H1 (cell line): Measurements from ENCODE around the gene FARS2. TPM values are rescaled to one million over a fixed set of nuclear protein-coding genes. Genes with fewer than 3 reads are reported as not detected.

Source experiments
- CTCF ChIA-PET: fragments of 300-600 bp; sonication (Branson Sonifier 250); formaldehyde crosslinking; loops from one replicate; lab custom pipeline; 2021; ENCODE audit not compliant: partially characterized antibody; lab: Charles Lee
- POLR2A ChIA-PET: fragments of 300-600 bp; sonication (Branson Sonifier 250); formaldehyde crosslinking; loops from one replicate; lab custom pipeline; 2021; ENCODE audit warnings: inconsistent platforms; ENCODE audit not compliant: partially characterized antibody; lab: Charles Lee
- DNase-seq, 2 experiments: peaks; one replicate each; pipeline versions ENCODE4 v3.0.0 to v3.0.0-alpha.2; 2010 to 2022; ENCODE audit warnings: low spot score in 2 of 2, low read depth in 1 of 2, mixed read lengths in 1 of 2
- FAIRE-seq: peaks from 2 replicates; lab custom pipeline; 2011; peaks lifted over from hg19 to GRCh38; lab: Jason Lieb, UNC
- H2AFZ ChIP-seq: 2 replicates; pipeline ENCODE4 v1.8.1; 2012; ENCODE audit warnings: low read length, inconsistent platforms
- H2AK5ac ChIP-seq: 2 replicates; pipeline ENCODE4 v1.6.1; 2013; ENCODE audit warnings: low read depth, low read length
- H2BK120ac ChIP-seq: replicated peaks from 2 replicates; pipeline ENCODE3; 2013; ENCODE audit warnings: low read depth, low read length, inconsistent platforms
- H2BK12ac ChIP-seq: 2 replicates; pipeline ENCODE4 v1.6.1; 2013; ENCODE audit warnings: low read depth, low read length
- H2BK15ac ChIP-seq: 2 replicates; pipeline ENCODE4 v1.6.1; 2013; ENCODE audit warnings: low read length
- H2BK20ac ChIP-seq: 2 replicates; pipeline ENCODE4 v1.6.1; 2013; ENCODE audit warnings: low read length
- H2BK5ac ChIP-seq: 2 replicates; pipeline ENCODE4 v1.6.1; 2013; ENCODE audit warnings: low read depth, low read length
- H3K14ac ChIP-seq: 2 replicates; pipeline ENCODE4 v1.6.1; 2013; ENCODE audit warnings: inconsistent platforms; ENCODE audit not compliant: insufficient read length
- H3K18ac ChIP-seq: 2 replicates; pipeline ENCODE4 v1.6.1; 2013; ENCODE audit warnings: low read length; ENCODE audit errors: extremely low read depth
- H3K23ac ChIP-seq: 2 replicates; pipeline ENCODE4 v1.6.1; 2013; ENCODE audit warnings: inconsistent platforms; ENCODE audit not compliant: insufficient read length
- H3K23me2 ChIP-seq: 2 replicates; pipeline ENCODE4 v1.6.1; 2013; ENCODE audit warnings: low read depth, low read length
- H3K27ac ChIP-seq: 2 replicates; pipeline ENCODE4 v1.6.1; 2011; ENCODE audit warnings: low read depth, low read length, inconsistent platforms
- H3K27me3 ChIP-seq, 4 experiments: replicated peaks in 1 of 4; 1 replicate in 1 of 4; 2 replicates in 3 of 4; pipeline versions ENCODE4 v1.6.1 to v1.8.1; 2011 to 2013; ENCODE audit warnings: low read length in 3 of 4, mild to moderate bottlenecking in 3 of 4, inconsistent platforms in 2 of 4, mixed read lengths in 2 of 4, moderate library complexity in 1 of 4; ENCODE audit not compliant: control insufficient read depth in 3 of 4, insufficient read depth in 3 of 4; ENCODE audit errors: extremely low read depth in 1 of 4
- H3K36me3 ChIP-seq, 4 experiments: 2 replicates each; pipeline versions ENCODE4 v1.6.1 to v1.8.1; 2011 to 2013; ENCODE audit warnings: mild to moderate bottlenecking in 4 of 4, low read length in 3 of 4, moderate library complexity in 2 of 4, control low read depth in 1 of 4, inconsistent platforms in 1 of 4; ENCODE audit not compliant: insufficient read depth in 4 of 4, control insufficient read depth in 2 of 4
- H3K4ac ChIP-seq: replicated peaks from 2 replicates; pipeline ENCODE3; 2013; ENCODE audit warnings: low read length, low read depth, mixed read lengths, inconsistent platforms; ENCODE audit not compliant: insufficient read length
- H3K4me1 ChIP-seq, 4 experiments: replicated peaks in 1 of 4; 1 replicate in 1 of 4; 2 replicates in 3 of 4; pipeline versions ENCODE4 v1.6.1 to v1.8.1; 2011 to 2013; ENCODE audit warnings: low read length in 3 of 4, inconsistent platforms in 2 of 4, mixed read lengths in 1 of 4; ENCODE audit not compliant: insufficient read depth in 4 of 4, control insufficient read depth in 3 of 4
- H3K4me2 ChIP-seq, 2 experiments: 2 replicates each; pipeline versions ENCODE4 v1.6.1 to v1.8.1; 2011 to 2013; ENCODE audit warnings: low read depth in 2 of 2, low read length in 2 of 2, control low read depth in 1 of 2, inconsistent platforms in 1 of 2, mild to moderate bottlenecking in 1 of 2; ENCODE audit not compliant: insufficient read depth in 1 of 2
- H3K4me3 ChIP-seq, 4 experiments: fragments of 200-600, 300-600 bp in 1 of 4; sonication (generic), shearing (Covaris generic), sonication (Bioruptor Twin) in 1 of 4; 2 replicates each; pipeline versions ENCODE4 v1.5.1 to v1.8.1; 2011 to 2016; ENCODE audit warnings: low read length in 4 of 4, low read depth in 3 of 4, control low read depth in 2 of 4, inconsistent platforms in 2 of 4, mild to moderate bottlenecking in 2 of 4, mixed read lengths in 1 of 4, moderate library complexity in 1 of 4; ENCODE audit not compliant: insufficient read depth in 2 of 4; ENCODE audit errors: extremely low read depth in 1 of 4
- H3K56ac ChIP-seq: replicated peaks from 2 replicates; pipeline ENCODE3; 2013; ENCODE audit warnings: low read depth, mild to moderate bottlenecking, mixed read lengths, low read length, inconsistent platforms; ENCODE audit not compliant: insufficient read length
- H3K79me1 ChIP-seq: 2 replicates; pipeline ENCODE4 v1.6.1; 2013; ENCODE audit warnings: low read depth, low read length, control low read depth
- H3K79me2 ChIP-seq, 2 experiments: 2 replicates each; pipeline versions ENCODE4 v1.6.1 to v1.8.1; 2012 to 2013; ENCODE audit warnings: low read length in 2 of 2, mild to moderate bottlenecking in 2 of 2, inconsistent platforms in 1 of 2; ENCODE audit not compliant: insufficient read depth in 2 of 2, control insufficient read depth in 1 of 2
- H3K9ac ChIP-seq, 4 experiments: replicated peaks in 1 of 4; 1 replicate in 1 of 4; 2 replicates in 3 of 4; pipeline versions ENCODE4 v1.6.1 to v1.8.1; 2011 to 2013; ENCODE audit warnings: low read depth in 3 of 4, low read length in 3 of 4, control low read depth in 2 of 4, mild to moderate bottlenecking in 2 of 4, moderate library complexity in 2 of 4, inconsistent platforms in 1 of 4; ENCODE audit errors: extremely low read depth in 1 of 4
- H3K9me3 ChIP-seq, 2 experiments: 2 replicates each; pipeline versions ENCODE4 v1.6.1 to v1.8.1; 2012 to 2013; ENCODE audit warnings: mild to moderate bottlenecking in 2 of 2, moderate library complexity in 2 of 2, control low read depth in 1 of 2, inconsistent platforms in 1 of 2, low read depth in 1 of 2, low read length in 1 of 2, mixed read lengths in 1 of 2; ENCODE audit not compliant: insufficient read depth in 2 of 2
- H4K20me1 ChIP-seq, 2 experiments: replicated peaks in 1 of 2; 2 replicates each; pipeline versions ENCODE3 to v1.8.1; 2011 to 2013; ENCODE audit warnings: inconsistent platforms in 2 of 2, low read length in 2 of 2, mild to moderate bottlenecking in 1 of 2; ENCODE audit not compliant: insufficient read depth in 2 of 2, control insufficient read depth in 1 of 2
- H4K5ac ChIP-seq: 2 replicates; pipeline ENCODE4 v1.6.1; 2013; ENCODE audit warnings: low read length, low read depth, mixed read lengths, inconsistent platforms; ENCODE audit not compliant: insufficient read length
- H4K8ac ChIP-seq: 2 replicates; pipeline ENCODE4 v1.8.0; 2013; ENCODE audit warnings: mild to moderate bottlenecking, moderate library complexity, low read length, inconsistent platforms; ENCODE audit not compliant: insufficient read depth; ENCODE audit errors: extremely low read depth
- H4K91ac ChIP-seq: replicated peaks from 2 replicates; pipeline ENCODE3; 2013; ENCODE audit warnings: low read length, mixed read lengths, inconsistent platforms; ENCODE audit not compliant: insufficient read length
- BACH1 ChIP-seq: IDR thresholded peaks from 2 replicates; pipeline ENCODE4 v1.6.1; 2012; ENCODE audit warnings: low read length, improper control_type of control experiment
- CTBP2 ChIP-seq: IDR thresholded peaks from 2 replicates; pipeline ENCODE4 v1.7.0; 2011; ENCODE audit warnings: borderline replicate concordance, mild to moderate bottlenecking, moderate library complexity, mixed read lengths, low read length; ENCODE audit not compliant: insufficient read depth, insufficient read length
- CTCF ChIP-seq, 3 experiments: IDR thresholded peaks; 1 replicate in 2 of 3; 2 replicates in 1 of 3; pipeline versions ENCODE4 v1.5.1 to v1.6.1; 2011; ENCODE audit warnings: low read length in 3 of 3, mild to moderate bottlenecking in 3 of 3, inconsistent platforms in 2 of 3, low read depth in 1 of 3, moderate library complexity in 1 of 3; ENCODE audit not compliant: insufficient read depth in 1 of 3; ENCODE audit errors: control extremely low read depth in 1 of 3
- EP300 ChIP-seq, 2 experiments: IDR thresholded peaks; 1 replicate in 1 of 2; 2 replicates in 1 of 2; pipeline ENCODE4 v1.6.1; 2011 to 2012; ENCODE audit warnings: low read depth in 2 of 2, low read length in 2 of 2, mild to moderate bottlenecking in 2 of 2, borderline replicate concordance in 1 of 2, inconsistent platforms in 1 of 2, moderate library complexity in 1 of 2
- JUN ChIP-seq: IDR thresholded peaks from 2 replicates; pipeline ENCODE4 v1.6.1; 2011; ENCODE audit warnings: low read depth, mild to moderate bottlenecking, improper control_type of control experiment, low read length
- MAFK ChIP-seq: IDR thresholded peaks from 2 replicates; pipeline ENCODE4 v1.6.1; 2012; ENCODE audit warnings: low read depth, mild to moderate bottlenecking, improper control_type of control experiment, low read length
- NANOG ChIP-seq: IDR thresholded peaks from 2 replicates; pipeline ENCODE4 v1.6.1; 2011; ENCODE audit warnings: low read length, low read depth, mild to moderate bottlenecking, inconsistent platforms; ENCODE audit not compliant: insufficient read depth, poor library complexity, severe bottlenecking
- PHF8 ChIP-seq: fragments of 200-600 bp; sonication (generic); conservative IDR thresholded peaks from 2 replicates; pipeline ENCODE4 v1.7.1; 2012; ENCODE audit warnings: low read depth, mild to moderate bottlenecking, inconsistent platforms, low read length, moderate library complexity
- SUZ12 ChIP-seq: fragments of 200-600 bp; sonication (generic); IDR thresholded peaks from 2 replicates; pipeline ENCODE4 v1.6.1; 2012; ENCODE audit warnings: mild to moderate bottlenecking, inconsistent platforms, low read length, moderate library complexity, mixed read lengths
- YY1 ChIP-seq: IDR thresholded peaks from 2 replicates; pipeline ENCODE4 v1.6.1; 2011; ENCODE audit warnings: low read depth, mild to moderate bottlenecking, low read length
- WGBS, 2 experiments: shearing (Covaris generic) in 1 of 2; methylation state at CpG; one replicate each; pipeline versions ENCODE4 v1.1.6 to v1.1.7; 2013 to 2015; ENCODE audit warnings: low lambda C conversion rate in 2 of 2, mixed read lengths in 2 of 2, inconsistent platforms in 1 of 2, low coverage in 1 of 2, missing lambda C conversion rate in 1 of 2; ENCODE audit not compliant: insufficient replicate concordance in 2 of 2, insufficient coverage in 1 of 2, insufficient read length in 1 of 2; ENCODE audit errors: extremely low coverage in 1 of 2, missing lambda C conversion rate in 1 of 2; 5-methylcytosine and 5-hydroxymethylcytosine counted together
- polyA plus RNA-seq, 7 experiments: library from polyadenylated mRNA; depleted of rRNA in 3 of 7; stranded (reverse) in 5 of 7; unstranded in 2 of 7; fragments of >200 nt in 5 of 7; fragments of 200-250 nt in 2 of 7; gene quantifications; 1 replicate in 5 of 7; 2 replicates in 1 of 7; 4 replicates in 1 of 7; pipeline versions ENCODE4 v1.2.1 to v1.2.3, GENCODE V29; 2011 to 2013; ENCODE audit warnings: missing spikeins in 2 of 7, mixed read lengths in 2 of 7
- total RNA-seq: library from RNA; stranded (reverse); fragmentation: NEBNext Ultra II Directional; extraction: Animal tissue kit (Norgen Biotek cat#: 25700); gene quantifications from 2 replicates; pipeline ENCODE4 v1.2.1, GENCODE V29; 2021

Gene FARS2
- total and polyA plus RNA-seq, 2 of the 8 experiments (the other 6 are each of a cell fraction or from before 2014, with no cell fraction given), result 11.7 to 14.4 TPM

- Histone ChIP-seq H3K79me1 (no peaks in the 10 kb centered on the region), H3K27ac (no peak overlapping the region), H4K8ac (no peak overlapping the region), H3K56ac (no peak overlapping the region), H3K4ac (no peak overlapping the region), H2BK5ac (no peak overlapping the region), H3K4me1 (peaks cover 2 to 13% (median 8%) of the 10 kb centered on the region in 4 experiments; a peak in 5 of 7 replicates), H3K27me3 (no peaks in the 10 kb centered on the region), H2BK15ac (no peak overlapping the region), H4K91ac (no peak overlapping the region), H3K9me3 (peaks cover 5 to 7% of the 10 kb centered on the region in 2 experiments; a peak in 3 of 4 replicates), H4K20me1 (no peaks in the 10 kb centered on the region), H3K18ac (no peak overlapping the region), H3K23ac (no peak overlapping the region), H2BK120ac (no peak overlapping the region), H3K4me3 (peak overlapping the region in 1 of 4 experiments; percentile 2; a peak in 1 of 8 replicates), H3K14ac (no peak overlapping the region), H3K79me2 (no peaks in the 10 kb centered on the region), H3K36me3 (peaks cover 0 to 3% (median 0%) of the 10 kb centered on the region in 4 experiments; a peak in 1 of 8 replicates), H2AK5ac (no peak overlapping the region), H3K9ac (no peak overlapping the region), H2BK12ac (no peak overlapping the region), H2BK20ac (no peak overlapping the region), H3K4me2 (peak overlapping the region in 1 of 2 experiments; percentile 39; a peak in 2 of 4 replicates), H2AFZ (no peak overlapping the region), H4K5ac (no peak overlapping the region), H3K23me2 (no peaks in the 10 kb centered on the region)
- no peak for DNase-seq
- 16% methylated on average over 7 of the region's 7 CpGs; no CpG with 5 or more reads in 1 of the 2 experiments for WGBS, 2 experiments
- ChIA-PET CTCF (interaction anchor here (1.0 to 1.5 kb wide), 5 partner anchors 20 to 291 kb away, joined by 3 to 6 read pairs (median 3); no protein-coding TSS in a partner anchor), POLR2A (no interaction called here)
- no peak for FAIRE-seq
- TF ChIP-seq SUZ12 (no peak), CTBP2 (no peak), JUN (no peak), BACH1 (no peak), MAFK (no peak), NANOG (no peak), PHF8 (no peak), CTCF (IDR thresholded peaks at IDR 0.05; ENCODE audit: control extremely low read depth in 1 of 3, insufficient read depth in 1 of 3, low read depth in 1 of 3, low read length in 3 of 3) (no peak), YY1 (no peak), EP300 (IDR thresholded peaks at IDR 0.05; ENCODE audit: borderline replicate concordance in 1 of 2, low read depth in 2 of 2, low read length in 2 of 2) (no peak)
Observed at GRCh38 chr6:5713519-5713918, 452.2 kb downstream of the FARS2 start.
